Retinal pigment epithelial cell (primary cell): ENCODE data around the gene MAP7.

Experiments used
- DNase-seq: peaks from one replicate; pipeline ENCODE4 v3.0.0-alpha.2; 2010; ENCODE audit warnings: low read depth
- H3K4me3 ChIP-seq: 2 replicates; pipeline ENCODE4 v1.5.1; 2011; ENCODE audit warnings: mild to moderate bottlenecking, low read length, control low read depth, moderate library complexity
- CTCF ChIP-seq: conservative IDR thresholded peaks from 2 replicates; pipeline ENCODE4 v1.5.1; 2011; ENCODE audit warnings: low read depth, low read length, control low read depth, inconsistent platforms

Gene MAP7

GRCh38 chr6:136517002-136517401, 33.2 kb downstream of the MAP7 start:
- no peak overlapping the region for H3K4me3 ChIP-seq
- no peak for TF ChIP-seq CTCF
- DNase-seq: no peak

GRCh38 chr6:136514591-136514990, 35.6 kb downstream of the MAP7 start:
- H3K4me3 ChIP-seq: no peak overlapping the region
- TF ChIP-seq CTCF: no peak
- DNase-seq: no peak

- TF ChIP-seq CTCF: no peak
- no peak for DNase-seq
- H3K4me3 ChIP-seq: no peak overlapping the region
Observed at GRCh38 chr6:136511926-136512325, 38.3 kb downstream of the MAP7 start.

- H3K4me3 ChIP-seq: no peak overlapping the region
- TF ChIP-seq CTCF: no peak
- DNase-seq: no peak
Observed at GRCh38 chr6:136511397-136511796, 38.8 kb downstream of the MAP7 start.

- H3K4me3 ChIP-seq: no peak overlapping the region
- DNase-seq: no peak
- no peak for TF ChIP-seq CTCF
Observed at GRCh38 chr6:136510782-136511181, 39.4 kb downstream of the MAP7 start.

GRCh38 chr6:136510299-136510698, 39.9 kb downstream of the MAP7 start:
- no peak overlapping the region for H3K4me3 ChIP-seq
- TF ChIP-seq CTCF: no peak
- DNase-seq: no peak

- H3K4me3 ChIP-seq: no peak overlapping the region
- DNase-seq: no peak
- no peak for TF ChIP-seq CTCF
Observed at GRCh38 chr6:136508725-136509392, 41.4 kb downstream of the MAP7 start.
